HUES48 (cell line): Measurements from ENCODE around the gene ATXN1.
"Not testable (repeated sequence)": the region's sequence is repeated elsewhere in the genome, so short reads cannot be mapped to it uniquely, and the experiment has no call there.

ENCODE experiments used
- H3K27ac ChIP-seq: one replicate; pipeline ENCODE4 v1.7.0; 2013; ENCODE audit warnings: low read depth, low read length, inconsistent platforms
- H3K27me3 ChIP-seq: 2 replicates; pipeline ENCODE4 v1.6.1; 2013; ENCODE audit warnings: mild to moderate bottlenecking, low read length; ENCODE audit not compliant: control insufficient read depth, insufficient read depth
- H3K36me3 ChIP-seq: 2 replicates; pipeline ENCODE4 v1.6.1; 2013; ENCODE audit warnings: low read length; ENCODE audit not compliant: control insufficient read depth, insufficient read depth
- H3K4me1 ChIP-seq: 2 replicates; pipeline ENCODE4 v1.6.1; 2013; ENCODE audit warnings: mild to moderate bottlenecking, low read length; ENCODE audit not compliant: control insufficient read depth, insufficient read depth
- H3K4me3 ChIP-seq: 2 replicates; pipeline ENCODE4 v1.5.1; 2013; ENCODE audit warnings: mild to moderate bottlenecking, low read depth, low read length
- H3K9ac ChIP-seq: 2 replicates; pipeline ENCODE4 v1.6.1; 2013; ENCODE audit warnings: mild to moderate bottlenecking, low read depth, low read length, moderate library complexity
- H3K9me3 ChIP-seq: 2 replicates; pipeline ENCODE4 v1.6.1; 2013; ENCODE audit warnings: low read length; ENCODE audit not compliant: control insufficient read depth, insufficient read depth

Gene ATXN1

DNA sequence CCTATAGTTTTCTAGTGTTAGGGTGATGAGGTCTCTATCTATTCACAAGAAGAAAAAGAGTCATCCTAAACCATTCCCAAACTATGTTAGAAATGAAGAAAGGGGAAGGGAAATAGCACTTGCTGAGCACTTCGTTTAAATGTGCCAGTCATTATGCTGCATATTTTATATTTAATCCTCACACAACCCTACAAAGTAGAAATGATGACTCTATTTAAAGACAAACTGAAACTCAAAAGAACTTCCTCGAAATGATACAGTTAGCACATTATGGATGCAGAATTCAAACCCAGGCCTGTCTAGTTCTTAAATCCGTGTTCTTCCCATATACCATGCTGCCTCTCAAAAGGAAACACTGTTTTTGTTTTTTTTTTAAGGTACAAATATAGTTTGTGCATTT, 348.3 kb downstream of the ATXN1 start:
- no peak overlapping the region for H3K9ac ChIP-seq
- H3K27me3 ChIP-seq: no peaks in the 10 kb centered on the region
- H3K4me1 ChIP-seq: no peaks in the 10 kb centered on the region
- H3K4me3 ChIP-seq: no peak overlapping the region
- H3K9me3 ChIP-seq: no peaks in the 10 kb centered on the region
- H3K36me3 ChIP-seq: no peaks in the 10 kb centered on the region
- no peak overlapping the region for H3K27ac ChIP-seq

DNA sequence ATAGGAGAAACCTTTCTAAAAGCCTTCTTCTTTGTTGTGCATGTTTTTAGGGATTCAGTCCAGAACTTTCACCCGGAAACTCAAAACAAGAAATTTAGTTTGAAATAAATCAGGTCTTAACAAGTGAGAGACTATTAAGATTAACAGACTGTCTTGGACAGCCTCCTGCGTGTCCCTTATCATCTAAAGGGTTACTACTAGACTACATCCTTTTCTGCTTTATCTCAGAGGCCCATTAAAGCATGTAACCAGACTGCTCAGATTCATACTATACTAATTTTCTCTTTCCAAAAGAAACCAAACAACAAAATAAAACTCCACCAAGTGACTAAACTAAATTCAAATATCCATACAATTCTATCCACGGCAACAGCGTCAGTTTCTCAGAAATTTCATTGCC, 349.1 kb downstream of the ATXN1 start:
- Histone ChIP-seq H3K4me1 (no peaks in the 10 kb centered on the region), H3K9me3 (no peaks in the 10 kb centered on the region)

GRCh38 chr6:16409531-16410441, 351.5 kb downstream of the ATXN1 start:
- no peaks in the 10 kb centered on the region for H3K36me3 ChIP-seq
- no peaks in the 10 kb centered on the region for H3K27me3 ChIP-seq
- no peaks in the 10 kb centered on the region for H3K9me3 ChIP-seq
- no peak overlapping the region for H3K27ac ChIP-seq
- H3K9ac ChIP-seq: no peak overlapping the region
- no peaks in the 10 kb centered on the region for H3K4me1 ChIP-seq
- no peak overlapping the region for H3K4me3 ChIP-seq

More for the DNA sequence above, 349.1 kb downstream of the ATXN1 start:
- Histone ChIP-seq H3K27me3 (no peaks in the 10 kb centered on the region), H3K36me3 (no peaks in the 10 kb centered on the region), H3K4me3 (no peak overlapping the region), H3K27ac (no peak overlapping the region), H3K9ac (no peak overlapping the region)

DNA sequence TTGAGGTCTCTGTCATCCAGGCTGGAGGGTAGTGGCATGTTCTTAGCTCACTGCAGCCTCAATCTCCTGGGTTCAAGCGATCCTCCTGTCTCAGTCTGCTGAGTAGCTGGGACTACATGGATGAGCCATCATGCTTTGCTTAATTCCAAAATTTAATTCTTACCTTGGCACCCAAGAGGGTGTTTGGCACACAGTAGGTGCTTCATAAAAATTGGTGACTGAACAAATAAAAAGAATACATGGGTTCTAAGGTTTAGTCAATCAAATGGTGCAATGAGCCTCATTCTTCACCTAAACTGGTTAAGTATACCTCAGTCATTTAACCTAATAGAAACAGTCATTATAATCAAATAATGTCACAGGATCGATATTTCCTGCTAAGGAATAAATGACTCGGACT, 352.5 kb downstream of the ATXN1 start:
- H3K9me3 ChIP-seq: no peaks in the 10 kb centered on the region
- no peaks in the 10 kb centered on the region for H3K36me3 ChIP-seq
- no peak overlapping the region for H3K27ac ChIP-seq
- no peak overlapping the region for H3K9ac ChIP-seq
- H3K4me3 ChIP-seq: no peak overlapping the region
- no peaks in the 10 kb centered on the region for H3K4me1 ChIP-seq
- no peaks in the 10 kb centered on the region for H3K27me3 ChIP-seq

GRCh38 chr6:16406966-16407365, 354.3 kb downstream of the ATXN1 start:
- Histone ChIP-seq H3K9ac (no peak overlapping the region), H3K4me3 (no peak overlapping the region), H3K4me1 (no peaks in the 10 kb centered on the region), H3K36me3 (no peaks in the 10 kb centered on the region), H3K9me3 (no peaks in the 10 kb centered on the region), H3K27me3 (no peaks in the 10 kb centered on the region), H3K27ac (no peak overlapping the region)

- H3K36me3 ChIP-seq, H3K4me1 ChIP-seq, H3K9me3 ChIP-seq, H3K9ac ChIP-seq, H3K4me3 ChIP-seq, H3K27ac ChIP-seq, H3K27me3 ChIP-seq: not testable (repeated sequence)
Measured at GRCh38 chr6:16406538-16406937, 354.7 kb downstream of the ATXN1 start.

GRCh38 chr6:16405375-16405774, 355.9 kb downstream of the ATXN1 start:
- Histone ChIP-seq H3K27ac (no peak overlapping the region), H3K4me1 (no peaks in the 10 kb centered on the region), H3K36me3 (no peaks in the 10 kb centered on the region), H3K4me3 (no peak overlapping the region), H3K9ac (no peak overlapping the region), H3K27me3 (no peaks in the 10 kb centered on the region), H3K9me3 (no peaks in the 10 kb centered on the region)

DNA sequence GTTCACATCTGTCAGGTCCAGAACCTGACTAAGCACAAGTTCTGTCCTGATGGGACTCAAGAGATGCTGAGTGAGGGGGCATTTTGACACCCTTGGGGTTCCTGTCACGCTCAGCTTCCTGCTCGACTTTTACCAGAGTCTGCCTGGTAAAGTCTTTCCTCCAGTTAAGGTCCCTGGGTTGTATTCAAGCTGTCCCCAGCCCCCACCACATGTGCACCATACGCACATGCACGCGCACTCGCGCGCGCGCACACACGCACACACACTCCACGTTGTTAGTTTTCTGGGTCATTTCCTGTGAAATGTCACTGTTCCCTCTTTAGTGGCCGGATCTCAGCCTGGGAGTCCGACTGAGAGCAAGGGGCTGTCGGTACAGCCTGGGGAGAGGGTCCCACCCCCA, 356.8 kb downstream of the ATXN1 start:
- no peaks in the 10 kb centered on the region for H3K9me3 ChIP-seq
- H3K27ac ChIP-seq: no peak overlapping the region

DNA sequence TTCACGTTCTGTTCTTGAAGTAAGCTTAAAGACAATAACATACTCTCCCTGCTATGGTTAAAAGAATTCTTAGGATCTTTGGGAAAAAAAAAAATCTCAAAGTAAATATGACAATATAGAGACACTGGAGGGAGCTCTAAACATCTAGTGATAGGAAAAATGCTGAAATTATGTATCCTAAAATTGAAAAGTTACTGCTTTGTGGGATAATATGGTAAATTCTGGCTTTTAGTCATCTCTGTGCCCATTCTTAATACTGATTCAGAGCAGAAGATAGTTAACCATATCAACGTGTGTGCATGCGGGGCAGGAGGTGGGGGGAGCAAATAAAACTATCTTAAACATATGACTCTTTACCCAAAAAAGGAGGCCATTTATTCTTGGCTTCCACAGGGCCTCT, 357.4 kb downstream of the ATXN1 start:
- no peak overlapping the region for H3K9ac ChIP-seq
- H3K4me3 ChIP-seq: no peak overlapping the region
- H3K4me1 ChIP-seq: no peaks in the 10 kb centered on the region
- no peaks in the 10 kb centered on the region for H3K36me3 ChIP-seq
- no peak overlapping the region for H3K27ac ChIP-seq
- no peaks in the 10 kb centered on the region for H3K27me3 ChIP-seq
- no peaks in the 10 kb centered on the region for H3K9me3 ChIP-seq

More for the DNA sequence above, 356.8 kb downstream of the ATXN1 start:
- Histone ChIP-seq H3K9ac (no peak overlapping the region), H3K4me3 (no peak overlapping the region), H3K4me1 (no peaks in the 10 kb centered on the region), H3K36me3 (no peaks in the 10 kb centered on the region), H3K27me3 (no peaks in the 10 kb centered on the region)

DNA sequence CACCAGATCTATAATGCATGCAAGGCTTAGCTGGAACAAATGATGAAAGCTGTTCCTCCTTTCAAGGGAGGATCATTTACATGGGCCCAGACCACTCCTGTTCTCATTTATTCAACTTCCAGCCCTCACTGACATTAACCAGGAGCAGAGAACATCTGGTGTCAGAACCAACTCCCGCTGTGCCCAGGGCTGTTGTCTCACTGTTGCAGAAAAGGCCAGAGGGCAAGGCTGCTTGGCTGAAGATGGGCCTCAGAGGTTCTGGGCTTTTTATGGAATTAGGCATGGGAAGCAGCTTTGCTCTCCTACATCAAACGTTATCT, 358.7 kb downstream of the ATXN1 start:
- Histone ChIP-seq H3K27ac (no peak overlapping the region), H3K9ac (no peak overlapping the region), H3K4me3 (no peak overlapping the region), H3K27me3 (no peaks in the 10 kb centered on the region), H3K36me3 (no peaks in the 10 kb centered on the region), H3K4me1 (no peaks in the 10 kb centered on the region), H3K9me3 (no peaks in the 10 kb centered on the region)

DNA sequence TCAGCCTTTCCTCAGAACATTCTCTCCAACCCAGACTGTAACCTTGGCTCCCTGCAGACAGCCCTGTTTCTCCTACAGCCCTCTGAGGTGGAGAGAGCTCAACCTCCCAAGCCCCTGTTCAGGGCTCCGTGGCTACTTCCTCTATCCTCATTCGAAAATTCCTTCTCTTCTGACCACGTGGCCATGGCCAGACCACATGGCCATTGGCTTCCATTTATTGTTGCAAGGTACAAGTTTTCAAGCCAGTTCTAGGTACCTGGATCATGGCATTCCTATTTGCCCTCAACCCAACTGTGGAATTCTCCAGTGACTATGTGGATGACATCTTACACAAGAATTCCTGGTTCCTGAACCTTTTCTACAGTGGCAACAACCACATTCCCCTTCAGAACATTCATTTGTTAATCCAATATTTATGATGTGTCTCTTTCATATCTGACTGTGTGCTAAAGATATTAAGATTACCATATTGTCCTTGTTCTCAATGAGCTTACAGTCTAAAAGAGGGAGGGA, 361.0 kb downstream of the ATXN1 start:
- H3K27ac ChIP-seq: no peak overlapping the region
- H3K4me3 ChIP-seq: no peak overlapping the region
- no peaks in the 10 kb centered on the region for H3K27me3 ChIP-seq
- H3K36me3 ChIP-seq: no peaks in the 10 kb centered on the region
- no peaks in the 10 kb centered on the region for H3K9me3 ChIP-seq
- no peaks in the 10 kb centered on the region for H3K4me1 ChIP-seq
- no peak overlapping the region for H3K9ac ChIP-seq
